Gastroesophageal sphincter (tissue), 3 donors: Measurements from ENCODE around the gene TPRN.

Experiments used
- CTCF ChIP-seq, 4 experiments: fragments of 200-600 bp in 2 of 4; fragments of 450-650 bp in 2 of 4; sonication (generic) in 1 of 4; IDR thresholded peaks; one replicate each; pipeline ENCODE4 v1.5.1; 2017 to 2019; ENCODE audit warnings: antibody characterized with exemption in 4 of 4, mild to moderate bottlenecking in 2 of 4, moderate library complexity in 2 of 4
- EP300 ChIP-seq: sonication (generic); formaldehyde crosslinking; IDR thresholded peaks from one replicate; pipeline ENCODE4 v1.6.1; 2017; ENCODE audit warnings: antibody characterized with exemption, mild to moderate bottlenecking
- POLR2A ChIP-seq, 2 donors: fragments of 450-650 bp; IDR thresholded peaks; one replicate each; pipeline ENCODE4 v1.6.1; 2017; ENCODE audit warnings: antibody characterized with exemption in 2 of 2, mild to moderate bottlenecking in 2 of 2, moderate library complexity in 1 of 2

GRCh38 chr9:137191691-137192447 lies 8.7 kb downstream of the TPRN start:
- no peak for TF ChIP-seq EP300
- no peak for TF ChIP-seq CTCF (IDR thresholded peaks at IDR 0.05)
- no peak for TF ChIP-seq POLR2A (IDR thresholded peaks at IDR 0.05)
